ENCODE measurements around the gene SOX18.
"Not testable (repeated sequence)": the region's sequence is repeated elsewhere in the genome, so short reads cannot be mapped to it uniquely, and the experiment has no call there.

Gene SOX18

DNA sequence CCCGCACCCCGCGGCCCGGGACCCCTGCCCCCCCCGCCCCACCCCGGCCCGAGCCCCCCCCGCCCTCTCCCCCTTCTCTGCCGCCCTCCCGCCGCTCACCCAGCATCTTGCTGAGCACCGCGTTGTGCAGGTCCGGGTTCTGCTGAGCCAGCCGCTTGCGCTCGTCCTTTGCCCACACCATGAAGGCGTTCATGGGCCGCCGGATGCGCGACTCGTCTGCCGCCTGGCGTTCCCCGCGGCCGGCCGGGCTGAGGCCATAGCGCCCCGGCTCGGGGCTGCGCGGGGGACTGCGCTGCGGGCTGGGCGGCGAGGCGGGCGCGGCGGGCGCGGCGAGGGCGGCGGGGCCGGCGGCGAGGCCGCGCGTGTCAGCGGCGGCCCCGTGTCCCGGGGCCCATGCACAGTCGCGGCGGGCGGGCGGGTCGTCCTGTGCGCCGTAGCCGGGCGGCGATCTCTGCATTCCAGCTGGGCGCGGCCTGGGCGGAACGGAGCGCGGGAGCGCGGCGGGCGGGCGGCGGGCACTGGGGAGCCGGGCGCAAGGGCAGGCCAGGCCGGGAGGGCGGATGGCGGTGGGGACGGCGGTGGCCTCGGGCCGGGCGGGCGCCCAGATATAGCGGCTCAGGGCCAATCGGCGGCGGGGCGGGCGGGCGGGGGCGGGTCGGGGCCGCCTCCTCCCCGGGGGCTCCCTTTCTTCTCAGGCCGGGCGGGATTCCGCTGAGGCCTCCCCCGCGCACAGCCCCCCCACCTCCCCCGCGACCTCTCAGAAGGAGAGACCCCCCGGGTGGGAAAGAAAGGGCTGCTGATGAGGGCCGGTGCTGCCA is at the start of gene SOX18:
SOX18 (minus strand) TSS at position 580 of the 818 bp plus-strand sequence; CDS start at position 457, 123 bp downstream.
- no peak for DNase-seq

DNA sequence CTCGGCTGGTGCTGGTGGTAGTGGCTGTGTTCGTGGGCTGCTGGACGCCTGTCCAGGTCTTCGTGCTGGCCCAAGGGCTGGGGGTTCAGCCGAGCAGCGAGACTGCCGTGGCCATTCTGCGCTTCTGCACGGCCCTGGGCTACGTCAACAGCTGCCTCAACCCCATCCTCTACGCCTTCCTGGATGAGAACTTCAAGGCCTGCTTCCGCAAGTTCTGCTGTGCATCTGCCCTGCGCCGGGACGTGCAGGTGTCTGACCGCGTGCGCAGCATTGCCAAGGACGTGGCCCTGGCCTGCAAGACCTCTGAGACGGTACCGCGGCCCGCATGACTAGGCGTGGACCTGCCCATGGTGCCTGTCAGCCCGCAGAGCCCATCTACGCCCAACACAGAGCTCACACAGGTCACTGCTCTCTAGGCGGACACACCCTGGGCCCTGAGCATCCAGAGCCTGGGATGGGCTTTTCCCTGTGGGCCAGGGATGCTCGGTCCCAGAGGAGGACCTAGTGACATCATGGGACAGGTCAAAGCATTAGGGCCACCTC is 49.1 kb upstream of the SOX18 start:
- DNase-seq, result no peak

DNA sequence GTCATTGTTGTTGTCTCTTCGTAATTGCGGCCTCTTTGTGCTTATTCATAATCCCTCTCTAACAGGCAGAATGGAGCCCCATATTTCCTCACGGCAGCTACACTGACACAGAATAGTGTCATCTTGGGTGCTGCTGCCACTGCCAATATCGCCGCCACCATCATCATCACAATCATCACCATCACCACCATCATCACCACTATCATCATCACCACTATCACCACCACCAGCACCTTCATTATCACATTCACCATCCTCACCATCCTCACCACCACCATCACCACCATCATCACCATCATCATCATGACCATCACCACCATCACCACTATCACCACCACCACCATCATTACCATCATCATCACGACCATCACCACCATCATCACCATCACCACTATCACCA is 47.1 kb upstream of the SOX18 start:
- DNase-seq, result no peak

DNA sequence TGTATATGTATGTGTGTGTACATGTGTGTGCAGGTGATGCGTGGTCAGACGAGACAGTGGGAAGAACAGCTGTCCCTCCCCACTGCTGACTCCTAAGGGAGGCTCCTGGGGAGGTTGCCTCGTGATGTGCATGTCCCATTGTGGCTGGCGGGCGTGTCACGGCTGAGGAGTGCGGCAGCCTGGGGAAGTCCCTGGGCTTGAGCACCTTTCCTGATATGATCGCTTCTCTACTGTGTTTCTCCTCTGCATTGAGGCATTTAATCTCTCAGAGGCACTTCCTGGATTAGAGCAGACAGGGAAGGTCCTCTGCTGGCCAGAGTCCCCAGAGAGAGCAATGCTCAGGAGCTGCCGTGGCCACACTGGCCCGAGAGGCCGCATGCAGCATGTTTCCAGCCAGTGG is 46.5 kb upstream of the SOX18 start:
- no peak for DNase-seq

DNA sequence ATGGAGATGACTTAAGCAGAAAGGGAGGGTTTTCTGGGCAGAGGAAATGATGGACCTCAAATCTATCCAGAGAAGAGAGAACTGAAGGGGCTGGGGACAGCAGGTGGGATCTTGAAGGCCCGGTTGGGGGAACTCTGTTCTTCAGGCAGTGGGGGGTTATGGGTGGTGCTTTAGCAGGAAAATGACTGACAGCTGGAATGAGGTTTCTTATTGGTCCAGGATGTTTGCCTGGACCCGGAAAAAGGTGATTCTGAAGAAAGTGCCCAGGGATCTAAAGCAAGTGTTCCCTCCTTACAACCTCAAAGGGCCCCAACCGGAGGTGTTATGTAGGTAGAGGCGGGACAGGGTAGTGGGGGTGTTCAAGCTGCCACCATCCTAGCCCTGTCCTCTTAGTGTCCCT is 46.0 kb upstream of the SOX18 start:
- no peak for DNase-seq

DNA sequence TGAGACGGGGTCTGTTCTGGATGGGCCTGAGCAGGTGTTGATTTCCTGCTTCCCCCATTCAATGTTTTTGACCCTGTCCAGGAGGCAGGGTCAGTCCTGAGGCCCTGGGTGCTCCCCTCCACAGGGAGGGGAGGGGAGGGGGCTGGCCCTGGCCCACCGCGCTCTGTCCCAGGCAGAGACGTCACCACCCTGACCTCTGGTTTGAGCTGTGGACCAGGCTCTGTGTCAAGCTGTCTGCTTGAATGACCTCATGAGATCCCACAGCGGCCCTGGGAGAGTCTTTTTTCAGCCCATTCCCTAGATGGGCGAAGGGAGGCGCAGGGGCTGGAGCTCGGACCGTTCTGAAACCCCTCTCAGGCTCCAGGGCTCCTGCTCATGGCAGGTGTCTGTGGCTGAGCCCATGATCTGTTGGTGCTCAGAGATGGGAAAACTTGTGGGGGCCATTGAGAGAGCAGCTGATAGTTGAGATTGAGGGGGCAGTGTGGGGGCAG is 43.6 kb upstream of the SOX18 start:
- no peak for DNase-seq

DNA sequence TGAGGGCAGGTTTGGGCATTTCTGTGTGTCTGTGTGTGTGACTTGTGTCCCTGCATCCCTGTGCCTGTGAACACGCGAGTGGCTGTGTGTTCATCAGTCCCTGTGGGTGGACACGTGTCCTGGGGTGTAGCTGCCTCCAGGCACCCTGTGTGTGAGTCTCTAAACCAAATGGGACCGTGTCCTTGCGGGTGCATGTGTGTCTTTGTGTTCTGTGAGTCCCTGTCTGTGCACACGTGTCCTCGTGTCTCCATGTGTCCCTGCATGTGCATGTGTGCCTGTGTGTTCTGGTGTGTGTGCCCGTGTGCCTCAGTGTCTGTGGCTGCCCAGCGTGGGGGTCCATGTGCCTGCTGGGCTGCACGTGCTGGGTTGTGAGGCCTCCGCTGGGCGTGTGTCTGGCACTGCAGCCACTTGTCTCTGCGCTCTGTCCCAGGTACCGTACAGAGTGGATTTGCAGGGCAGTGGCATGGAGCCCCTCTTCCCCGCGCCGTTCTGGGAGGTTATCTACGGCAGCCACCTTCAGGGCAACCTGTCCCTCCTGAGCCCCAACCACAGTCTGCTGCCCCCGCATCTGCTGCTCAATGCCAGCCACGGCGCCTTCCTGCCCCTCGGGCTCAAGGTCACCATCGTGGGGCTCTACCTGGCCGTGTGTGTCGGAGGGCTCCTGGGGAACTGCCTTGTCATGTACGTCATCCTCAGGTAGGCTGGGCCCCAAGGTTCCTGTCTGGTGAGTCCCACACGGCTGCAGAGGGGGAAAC is 43.0 kb upstream of the SOX18 start:
- no peak for DNase-seq

DNA sequence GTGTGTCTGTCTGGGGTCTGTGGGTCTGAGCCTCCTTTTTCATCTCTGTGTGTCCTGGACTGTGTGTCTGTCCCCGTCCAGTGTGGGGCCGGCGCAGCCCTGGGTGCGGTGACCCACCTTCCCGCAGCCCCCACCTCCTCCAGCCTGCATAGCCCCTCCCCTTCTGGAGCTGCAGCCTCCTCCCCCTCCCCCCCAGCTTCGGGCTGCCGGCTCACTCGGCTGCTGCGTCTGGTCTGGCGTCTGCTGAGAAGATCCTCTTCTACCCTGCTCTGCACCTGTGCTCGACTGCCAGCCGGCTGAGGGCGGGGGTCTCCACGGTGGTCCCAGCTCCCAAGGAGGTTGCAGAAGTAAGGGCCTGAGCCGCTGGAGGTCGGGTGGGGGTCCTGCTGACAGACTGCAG is 42.3 kb upstream of the SOX18 start:
- DNase-seq, result no peak

DNA sequence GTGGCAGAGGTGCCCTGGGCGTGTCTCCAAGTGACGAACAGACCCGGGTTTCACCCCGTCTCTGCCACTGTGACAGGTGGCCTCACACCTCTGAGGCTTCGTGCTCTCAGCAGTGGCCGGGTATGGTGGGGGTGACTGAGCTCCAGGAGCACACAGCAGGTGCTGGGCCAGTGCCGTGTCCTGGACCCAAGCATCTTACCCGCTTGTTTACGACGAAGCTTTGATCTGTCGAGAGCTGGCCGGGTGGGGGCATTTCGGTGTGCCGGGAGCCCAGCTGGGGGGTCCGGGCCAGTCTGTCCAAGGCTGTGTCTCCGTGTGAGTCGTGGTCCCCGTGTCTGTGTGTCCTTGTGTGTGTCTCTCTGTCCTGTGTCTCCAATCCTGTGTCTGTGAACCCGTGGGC is 41.9 kb upstream of the SOX18 start:
- DNase-seq, result no peak

DNA sequence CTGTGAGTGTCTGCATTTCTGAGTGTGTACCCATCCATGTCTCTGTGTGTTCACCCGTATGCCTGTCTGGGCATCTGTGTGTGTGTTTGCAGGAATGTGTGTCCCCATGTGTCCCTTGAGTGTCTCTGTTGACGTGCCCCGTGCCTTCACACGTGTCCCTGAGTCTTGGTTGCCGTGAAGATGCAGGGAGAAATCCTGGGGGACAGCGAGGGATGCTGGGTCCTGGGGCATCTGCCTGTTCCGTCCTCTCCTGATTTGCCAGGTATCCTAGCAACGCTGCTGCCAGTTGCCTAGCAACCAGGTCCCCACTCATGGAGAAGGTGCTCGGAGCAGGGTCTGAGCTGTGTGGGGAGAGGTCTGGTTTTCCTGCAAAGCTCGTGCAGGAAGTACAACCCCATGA is 40.7 kb upstream of the SOX18 start:
- no peak for DNase-seq

DNA sequence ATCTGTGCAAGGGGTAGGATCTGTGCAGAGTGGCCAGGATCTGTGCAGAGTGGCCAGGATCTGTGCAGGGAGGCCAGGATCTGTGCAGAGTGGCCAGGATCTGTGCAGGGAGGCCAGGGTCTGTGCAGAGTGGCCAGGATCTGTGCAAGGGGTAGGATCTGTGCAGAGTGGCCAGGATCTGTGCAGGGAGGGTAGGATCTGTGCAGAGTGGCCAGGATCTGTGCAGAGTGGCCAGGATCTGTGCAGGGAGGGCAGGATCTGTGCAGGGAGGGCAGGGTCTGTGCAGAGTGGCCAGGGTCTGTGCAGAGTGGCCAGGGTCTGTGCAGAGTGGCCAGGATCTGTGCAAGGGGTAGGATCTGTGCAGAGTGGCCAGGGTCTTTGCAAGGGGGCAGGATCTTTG is 39.1 kb upstream of the SOX18 start:
- not testable (repeated sequence) for DNase-seq

DNA sequence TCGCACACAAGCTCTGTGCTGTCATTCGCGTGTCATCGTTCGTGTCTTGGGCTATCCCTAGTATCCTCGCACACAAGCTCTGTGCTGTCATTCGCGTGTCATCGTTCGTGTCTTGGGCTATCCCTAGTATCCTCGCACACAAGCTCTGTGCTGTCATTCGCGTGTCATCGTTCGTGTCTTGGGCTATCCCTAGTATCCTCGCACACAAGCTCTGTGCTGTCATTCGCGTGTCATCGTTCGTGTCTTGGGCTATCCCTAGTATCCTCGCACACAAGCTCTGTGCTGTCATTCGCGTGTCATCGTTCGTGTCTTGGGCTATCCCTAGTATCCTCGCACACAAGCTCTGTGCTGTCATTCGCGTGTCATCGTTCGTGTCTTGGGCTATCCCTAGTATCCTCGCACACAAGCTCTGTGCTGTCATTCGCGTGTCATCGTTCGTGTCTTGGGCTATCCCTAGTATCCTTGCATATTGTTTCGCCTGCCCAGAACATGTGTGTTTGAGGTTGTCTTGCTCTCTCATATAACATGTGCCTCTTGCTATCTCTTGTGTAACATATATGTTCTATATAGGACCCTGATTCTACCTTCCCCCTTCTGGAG is 37.9 kb upstream of the SOX18 start:
- not testable (repeated sequence) for DNase-seq

DNA sequence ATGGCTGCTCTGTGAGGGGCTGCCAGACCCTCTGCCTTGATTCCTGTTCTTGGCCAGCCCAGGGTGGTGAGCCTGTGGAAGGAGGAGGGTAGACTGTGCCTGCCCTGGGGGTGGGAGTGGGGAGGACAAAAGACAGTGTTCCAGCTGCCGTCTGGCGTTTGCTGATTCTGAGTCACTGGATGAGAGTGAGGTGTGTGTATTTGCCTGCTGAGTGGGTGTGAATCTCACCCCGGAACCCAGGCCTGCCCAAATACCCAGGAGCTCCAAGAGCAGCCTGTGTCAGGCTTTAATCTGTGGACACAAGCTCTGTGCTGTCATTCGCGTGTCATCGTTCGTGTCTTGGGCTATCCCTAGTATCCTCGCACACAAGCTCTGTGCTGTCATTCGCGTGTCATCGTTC is 37.4 kb upstream of the SOX18 start:
- DNase-seq, result no peak

DNA sequence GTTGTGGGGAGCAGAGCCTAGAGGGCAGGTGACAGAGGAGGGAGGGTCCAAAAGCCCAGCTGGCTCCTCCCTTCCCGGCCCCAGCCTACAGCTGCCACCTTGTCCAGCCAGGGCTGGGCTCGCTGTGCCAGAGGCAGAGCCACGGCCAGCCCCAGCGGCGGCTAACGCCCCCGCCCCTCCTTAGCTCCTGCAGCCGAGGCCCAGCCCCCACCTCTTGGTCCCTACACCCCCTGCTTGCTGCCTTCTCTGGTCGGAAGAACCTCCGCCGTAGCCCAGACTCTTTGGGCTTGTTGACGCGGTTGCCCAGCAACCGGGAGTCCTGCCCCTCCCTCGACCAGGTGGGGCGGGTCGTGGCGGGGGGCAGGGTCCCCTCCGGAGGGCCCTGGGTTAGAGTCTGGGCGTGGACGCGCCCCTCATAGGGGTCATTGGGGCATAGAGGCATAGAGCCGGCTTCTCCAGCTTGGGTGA is 35.3 kb upstream of the SOX18 start:
- DNase-seq, result no peak

DNA sequence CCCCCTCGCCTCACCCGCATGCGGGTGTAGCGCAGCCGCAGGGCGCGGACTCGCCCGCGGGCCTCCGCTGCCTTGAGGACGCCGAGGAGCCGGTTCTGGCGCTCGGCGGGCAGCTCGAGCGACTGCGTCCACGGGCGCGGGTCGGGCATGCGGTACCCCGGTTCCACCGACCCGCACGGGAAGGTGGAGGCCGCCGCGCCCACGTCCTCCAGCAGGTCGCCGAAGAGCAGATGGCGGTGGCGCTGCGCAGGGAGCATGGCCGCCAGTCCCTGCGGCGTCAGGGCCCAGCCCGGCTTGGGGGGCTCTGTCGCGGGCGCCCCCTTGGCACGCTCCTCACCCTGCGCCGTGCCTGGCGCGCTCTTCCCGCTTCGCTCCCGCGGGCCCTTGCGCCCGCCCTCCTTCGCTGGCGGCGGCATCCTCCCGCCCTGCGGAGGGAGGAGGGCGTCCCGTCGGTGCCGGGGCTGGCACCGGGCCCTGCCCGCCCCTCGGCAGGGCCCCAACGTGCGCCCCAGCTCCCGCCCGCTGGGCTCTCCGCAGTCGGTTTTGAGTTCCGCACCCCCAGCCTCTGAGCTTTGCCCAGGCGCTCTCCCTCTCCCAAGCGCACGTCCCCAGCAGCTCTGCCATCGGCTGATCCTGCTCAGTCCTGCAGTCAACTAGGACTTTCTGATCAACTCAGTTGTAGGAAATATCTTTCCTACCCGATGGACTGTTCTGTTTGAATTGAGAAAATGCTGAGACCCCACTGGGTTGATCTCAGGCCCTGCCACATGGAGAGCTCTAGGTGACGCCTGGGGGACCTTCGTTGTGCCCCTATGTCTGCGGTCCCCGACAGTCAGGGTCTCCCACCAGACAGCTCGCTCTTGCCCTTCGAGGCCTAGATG is 34.6 kb upstream of the SOX18 start, which contains the start of gene LKAAEAR1:
LKAAEAR1 (minus strand) TSS at position 595 of the 881 bp plus-strand sequence; CDS start at position 416, 179 bp downstream.
- DNase-seq, result no peak

DNA sequence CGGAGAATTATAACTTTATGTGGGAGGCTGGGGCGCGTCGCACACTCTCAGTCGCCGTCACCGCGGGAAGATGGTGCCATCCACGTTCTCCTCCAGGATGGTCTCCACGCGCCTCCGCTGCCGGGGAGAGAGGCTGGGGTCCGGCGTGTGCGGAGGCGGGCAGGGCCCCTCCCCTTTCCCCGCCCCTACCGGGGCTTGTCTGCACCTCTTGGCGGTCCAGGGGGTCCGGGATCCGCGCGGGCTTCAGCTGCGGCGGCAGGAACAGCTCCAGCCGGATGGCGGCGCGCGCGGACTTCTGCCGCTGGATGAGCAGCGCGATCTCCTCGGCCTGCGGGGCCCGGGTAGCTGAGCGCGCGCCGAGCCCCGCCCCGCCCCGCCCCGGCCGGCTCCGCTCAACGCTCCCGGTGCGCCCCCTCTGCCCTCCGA is 34.0 kb upstream of the SOX18 start:
- DNase-seq, result peak; percentile 76

DNA sequence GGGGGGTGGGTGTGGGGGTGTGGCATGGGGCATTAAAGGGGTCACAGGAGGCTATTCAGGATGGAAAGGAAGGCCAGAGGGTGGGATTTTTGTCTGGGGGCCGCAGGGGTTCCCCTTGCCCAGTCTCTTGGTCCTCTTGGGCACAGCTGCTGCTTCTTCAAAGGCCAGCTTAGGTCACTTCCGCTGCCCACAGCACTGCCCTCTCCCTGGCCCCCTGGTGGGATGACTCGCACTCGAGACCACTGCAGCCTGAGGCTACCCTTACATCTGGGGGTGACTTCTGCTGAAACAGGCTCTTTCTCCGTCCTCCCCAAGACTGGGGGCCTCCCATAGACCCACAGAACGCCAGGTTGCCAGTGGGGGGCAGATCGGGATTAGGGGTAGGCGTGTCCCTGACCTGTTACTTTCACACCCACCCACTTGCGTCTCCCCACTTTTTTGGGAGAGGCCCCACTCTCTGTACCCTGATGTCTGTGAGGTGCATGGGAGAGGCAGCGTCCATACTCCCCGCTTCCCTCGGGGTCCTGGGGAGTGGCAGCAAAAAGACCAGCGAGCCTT is 33.5 kb upstream of the SOX18 start:
- DNase-seq, result no peak

DNA sequence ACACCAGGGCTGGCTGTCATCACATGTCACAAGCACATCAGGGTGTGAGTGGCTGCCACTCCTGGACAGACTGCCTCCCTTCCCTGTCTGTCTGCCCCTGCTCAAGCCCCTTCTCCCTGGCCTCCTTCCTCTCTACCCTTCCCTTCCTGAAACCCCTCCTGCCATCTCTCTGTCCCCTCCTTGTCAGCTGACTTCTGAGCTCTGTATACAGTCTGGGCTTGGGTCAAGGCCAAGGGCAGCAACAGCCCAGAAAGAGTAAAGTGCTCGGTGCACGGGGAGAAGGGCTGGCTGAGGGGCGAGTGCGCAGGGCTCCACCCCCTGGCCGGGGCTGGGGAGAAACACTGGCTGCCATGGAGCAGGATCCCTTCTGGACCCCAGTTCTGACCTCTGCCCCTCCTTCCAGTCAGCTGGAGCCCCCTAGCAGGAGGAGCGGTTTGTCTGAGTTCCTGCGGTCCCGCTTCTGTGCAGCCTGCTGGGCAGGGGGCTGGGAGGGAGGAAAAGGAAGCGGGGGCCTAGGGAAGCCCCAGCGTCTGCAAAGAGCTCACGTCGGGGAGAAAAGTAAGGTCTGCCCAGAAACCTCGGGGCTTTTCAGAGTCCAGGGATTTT is 32.8 kb upstream of the SOX18 start:
- no peak for DNase-seq

DNA sequence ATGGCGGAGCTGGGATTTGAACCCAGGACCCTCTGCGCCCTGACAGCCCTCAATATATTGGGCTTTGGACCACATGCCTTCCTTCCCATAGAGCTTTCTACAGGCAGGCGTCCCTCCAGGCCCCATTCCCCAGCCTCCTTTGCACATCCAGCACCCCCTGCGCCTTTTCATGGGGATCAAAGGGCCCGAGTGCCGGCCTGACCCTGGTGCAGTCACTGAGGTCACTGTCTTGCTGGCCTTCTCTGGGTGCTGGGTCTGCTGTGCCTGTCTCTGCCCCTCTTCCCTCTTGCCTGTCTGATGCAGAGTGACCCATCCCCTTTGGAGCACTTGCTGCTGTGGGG is 32.2 kb upstream of the SOX18 start:
- no peak for DNase-seq

DNA sequence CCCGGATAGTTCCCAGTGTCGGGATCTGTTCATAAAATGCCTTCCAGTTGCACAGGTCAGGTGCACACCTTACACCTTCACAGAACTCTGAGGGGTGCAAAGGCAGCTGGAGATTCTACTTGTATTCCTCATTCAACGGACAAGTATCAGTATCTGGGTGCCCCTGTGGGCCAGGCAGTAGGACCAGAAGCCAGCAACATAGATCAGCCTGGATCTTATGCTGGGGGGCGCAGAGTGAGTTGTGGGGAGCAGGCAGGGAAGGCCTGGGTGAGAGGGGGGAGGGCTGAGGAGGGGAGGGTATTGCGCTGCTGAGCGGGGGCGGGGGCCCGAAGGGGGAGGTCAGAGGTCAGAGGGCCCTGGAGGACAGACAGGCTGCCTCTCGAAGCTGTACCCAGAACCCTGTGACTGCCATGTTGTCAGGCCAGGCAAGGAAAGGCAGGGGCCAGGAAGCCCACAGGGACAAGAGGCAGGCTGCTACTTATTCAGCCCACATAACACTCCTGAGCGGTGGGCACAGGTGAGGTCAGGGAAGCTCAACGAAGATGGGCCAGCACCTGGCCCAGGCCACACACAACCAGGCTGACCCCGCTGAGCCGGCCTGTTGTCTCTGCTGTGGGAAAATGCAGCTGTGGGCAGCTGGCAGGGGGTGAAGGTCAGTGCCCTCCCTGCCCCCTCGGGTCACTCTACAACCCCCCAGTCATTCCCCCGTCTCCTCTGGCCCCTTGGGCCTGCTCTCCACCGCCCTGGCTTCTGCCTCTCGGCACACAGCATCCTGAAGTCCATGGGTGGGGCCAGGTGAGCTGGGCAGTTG is 31.6 kb upstream of the SOX18 start:
- DNase-seq, result no peak
